Astrocyte (in vitro differentiated cells and primary cell): ENCODE measurements around the gene ACP4. TPM values are rescaled to one million over a fixed set of nuclear protein-coding genes. Genes with fewer than 3 reads are reported as not detected.

Source experiments
- DNase-seq: peaks from one replicate; pipeline ENCODE4 v3.0.0-alpha.2; 2010; ENCODE audit warnings: low read depth
- FAIRE-seq: peaks from 2 replicates; lab custom pipeline; 2011; peaks lifted over from hg19 to GRCh38; lab: Jason Lieb, UNC
- H2AFZ ChIP-seq: 2 replicates; pipeline ENCODE4 v1.6.0; 2012; ENCODE audit warnings: low read depth, low read length, inconsistent platforms
- H3K27ac ChIP-seq: 2 replicates; pipeline ENCODE4 v1.5.1; 2011; ENCODE audit warnings: low read depth, low read length, inconsistent platforms
- H3K27me3 ChIP-seq: 2 replicates; pipeline ENCODE4 v1.6.0; 2011; ENCODE audit warnings: low read length, inconsistent platforms; ENCODE audit not compliant: insufficient read depth
- H3K36me3 ChIP-seq: 2 replicates; pipeline ENCODE4 v1.5.1; 2011; ENCODE audit warnings: low read length, inconsistent platforms; ENCODE audit not compliant: insufficient read depth
- H3K4me1 ChIP-seq: 2 replicates; pipeline ENCODE4 v1.5.1; 2011; ENCODE audit warnings: low read length, inconsistent platforms; ENCODE audit not compliant: insufficient read depth
- H3K4me2 ChIP-seq: 2 replicates; pipeline ENCODE4 v1.6.0; 2012; ENCODE audit warnings: low read length, inconsistent platforms
- H3K4me3 ChIP-seq: 2 replicates; pipeline ENCODE4 v1.5.1; 2011; ENCODE audit warnings: low read depth, mild to moderate bottlenecking, low read length, inconsistent platforms; ENCODE audit not compliant: insufficient read depth
- H3K79me2 ChIP-seq: 2 replicates; pipeline ENCODE4 v1.6.0; 2012; ENCODE audit warnings: mild to moderate bottlenecking, low read length, inconsistent platforms; ENCODE audit not compliant: insufficient read depth
- H3K9ac ChIP-seq: 2 replicates; pipeline ENCODE4 v1.6.0; 2012; ENCODE audit warnings: mild to moderate bottlenecking, low read length, inconsistent platforms
- H3K9me3 ChIP-seq: 2 replicates; pipeline ENCODE4 v1.5.1; 2012; ENCODE audit warnings: low read depth, mild to moderate bottlenecking, low read length, inconsistent platforms; ENCODE audit not compliant: insufficient read depth
- H4K20me1 ChIP-seq: 2 replicates; pipeline ENCODE4 v1.6.0; 2012; ENCODE audit warnings: low read length, inconsistent platforms; ENCODE audit not compliant: insufficient read depth
- H3K27ac Mint-ChIP-seq: one replicate; pipeline ENCODE4 v1.8.0; 2021; ENCODE audit warnings: mild to moderate bottlenecking, mixed read lengths; ENCODE audit not compliant: unreplicated experiment
- H3K27me3 Mint-ChIP-seq: one replicate; pipeline ENCODE4 v1.8.0; 2021; ENCODE audit warnings: low read depth, mixed read lengths; ENCODE audit not compliant: unreplicated experiment
- H3K36me3 Mint-ChIP-seq: one replicate; pipeline ENCODE4 v1.8.0; 2021; ENCODE audit warnings: low read depth, mixed read lengths; ENCODE audit not compliant: unreplicated experiment
- H3K4me1 Mint-ChIP-seq: one replicate; pipeline ENCODE4 v1.8.0; 2021; ENCODE audit warnings: low read depth, mixed read lengths; ENCODE audit not compliant: unreplicated experiment
- H3K4me3 Mint-ChIP-seq: one replicate; pipeline ENCODE4 v1.8.0; 2021; ENCODE audit warnings: mild to moderate bottlenecking, moderate library complexity, mixed read lengths; ENCODE audit not compliant: unreplicated experiment
- H3K9me3 Mint-ChIP-seq: one replicate; pipeline ENCODE4 v1.8.0; 2021; ENCODE audit warnings: mild to moderate bottlenecking, mixed read lengths; ENCODE audit not compliant: unreplicated experiment
- EZH2 ChIP-seq: IDR thresholded peaks from 2 replicates; pipeline ENCODE4 v1.6.1; 2012; ENCODE audit warnings: mild to moderate bottlenecking, low read length, inconsistent platforms; ENCODE audit not compliant: insufficient read depth
- total RNA-seq: library from RNA; stranded (reverse); gene quantifications from 2 replicates; pipeline ENCODE4 v1.2.1, GENCODE V29; 2021
- TF ChIP-seq, protein P1 (sequence below): IDR thresholded peaks from 2 replicates; pipeline ENCODE4 v1.5.1; 2011; ENCODE audit warnings: low read depth, mild to moderate bottlenecking, inconsistent platforms, low read length, moderate library complexity; ENCODE audit not compliant: insufficient read depth

ACP4 gene
- total RNA-seq, 1 donor from 2014 or later = not detected

DNA sequence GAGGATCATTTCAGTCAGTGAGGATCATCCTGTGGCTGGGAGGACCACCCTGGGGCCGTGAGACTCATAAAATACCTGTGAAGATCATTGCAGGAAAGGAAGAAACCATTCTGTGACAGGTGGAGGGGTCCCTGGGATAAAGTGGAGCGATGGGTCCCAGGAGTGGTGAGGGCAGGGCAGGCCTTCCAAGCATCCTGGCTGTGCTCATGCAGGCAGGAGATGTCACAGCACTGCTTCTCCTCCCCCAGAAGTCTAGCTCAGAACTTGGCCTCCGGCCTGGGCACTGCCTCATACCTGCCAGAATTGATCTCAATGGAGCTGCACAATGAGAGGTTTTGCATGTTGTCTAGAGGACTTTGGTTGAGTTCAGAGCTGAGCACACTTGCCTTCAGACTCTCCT is 22.3 kb downstream of the ACP4 start:
- Mint-ChIP-seq H3K27me3 (peaks cover 41% of the 10 kb centered on the region), H3K4me3 (no peak overlapping the region), H3K36me3 (no peaks in the 10 kb centered on the region), H3K9me3 (peaks cover 19% of the 10 kb centered on the region), H3K27ac (no peak overlapping the region), H3K4me1 (no peaks in the 10 kb centered on the region)
- Histone ChIP-seq H4K20me1 (no peaks in the 10 kb centered on the region), H2AFZ (no peak overlapping the region), H3K79me2 (no peaks in the 10 kb centered on the region), H3K4me2 (no peak overlapping the region), H3K4me1 (no peaks in the 10 kb centered on the region), H3K36me3 (no peaks in the 10 kb centered on the region), H3K4me3 (no peak overlapping the region), H3K9ac (no peak overlapping the region), H3K27ac (no peak overlapping the region), H3K9me3 (no peaks in the 10 kb centered on the region), H3K27me3 (no peaks in the 10 kb centered on the region)
- no peak for FAIRE-seq
- no peak for DNase-seq
- TF ChIP-seq, protein P1, sequence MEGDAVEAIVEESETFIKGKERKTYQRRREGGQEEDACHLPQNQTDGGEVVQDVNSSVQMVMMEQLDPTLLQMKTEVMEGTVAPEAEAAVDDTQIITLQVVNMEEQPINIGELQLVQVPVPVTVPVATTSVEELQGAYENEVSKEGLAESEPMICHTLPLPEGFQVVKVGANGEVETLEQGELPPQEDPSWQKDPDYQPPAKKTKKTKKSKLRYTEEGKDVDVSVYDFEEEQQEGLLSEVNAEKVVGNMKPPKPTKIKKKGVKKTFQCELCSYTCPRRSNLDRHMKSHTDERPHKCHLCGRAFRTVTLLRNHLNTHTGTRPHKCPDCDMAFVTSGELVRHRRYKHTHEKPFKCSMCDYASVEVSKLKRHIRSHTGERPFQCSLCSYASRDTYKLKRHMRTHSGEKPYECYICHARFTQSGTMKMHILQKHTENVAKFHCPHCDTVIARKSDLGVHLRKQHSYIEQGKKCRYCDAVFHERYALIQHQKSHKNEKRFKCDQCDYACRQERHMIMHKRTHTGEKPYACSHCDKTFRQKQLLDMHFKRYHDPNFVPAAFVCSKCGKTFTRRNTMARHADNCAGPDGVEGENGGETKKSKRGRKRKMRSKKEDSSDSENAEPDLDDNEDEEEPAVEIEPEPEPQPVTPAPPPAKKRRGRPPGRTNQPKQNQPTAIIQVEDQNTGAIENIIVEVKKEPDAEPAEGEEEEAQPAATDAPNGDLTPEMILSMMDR = no peak
- no peak for TF ChIP-seq EZH2

DNA sequence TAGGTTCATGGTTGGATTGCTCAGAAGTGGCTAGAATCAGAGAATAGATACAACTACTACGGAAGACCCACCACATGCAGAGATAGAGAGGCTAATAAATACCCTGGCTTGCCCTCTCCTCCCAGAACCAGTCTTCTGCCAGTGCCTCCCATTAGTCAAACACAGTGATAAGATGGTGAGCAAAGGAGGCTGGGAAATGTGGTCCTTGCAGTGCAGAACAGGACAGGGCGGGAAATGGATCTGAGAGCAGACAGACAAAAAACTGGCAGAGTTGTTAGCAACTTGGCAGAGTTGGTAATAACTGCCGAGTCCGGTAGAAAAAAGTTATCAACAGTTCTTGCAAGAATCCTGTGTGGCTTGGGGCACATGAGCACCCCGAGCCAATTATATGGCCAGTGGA is 24.7 kb downstream of the ACP4 start:
- H4K20me1 ChIP-seq = no peaks in the 10 kb centered on the region
- H3K4me1 ChIP-seq = no peaks in the 10 kb centered on the region
- Mint-ChIP-seq H3K4me3 (no peak overlapping the region), H3K9me3 (peaks cover 19% of the 10 kb centered on the region), H3K36me3 (no peaks in the 10 kb centered on the region), H3K27me3 (peaks cover 59% of the 10 kb centered on the region), H3K4me1 (no peaks in the 10 kb centered on the region), H3K27ac (no peak overlapping the region)
- DNase-seq (no peak), FAIRE-seq (no peak)
- H3K4me3 ChIP-seq = no peak overlapping the region
- no peak overlapping the region for H3K27ac ChIP-seq
- no peak overlapping the region for H3K4me2 ChIP-seq
- H3K79me2 ChIP-seq = no peaks in the 10 kb centered on the region
- no peak overlapping the region for H3K9ac ChIP-seq
- H3K9me3 ChIP-seq = no peaks in the 10 kb centered on the region
- no peak overlapping the region for H2AFZ ChIP-seq
- no peaks in the 10 kb centered on the region for H3K27me3 ChIP-seq
- TF ChIP-seq, protein P1 = no peak
- no peak for TF ChIP-seq EZH2
- H3K36me3 ChIP-seq = no peaks in the 10 kb centered on the region

DNA sequence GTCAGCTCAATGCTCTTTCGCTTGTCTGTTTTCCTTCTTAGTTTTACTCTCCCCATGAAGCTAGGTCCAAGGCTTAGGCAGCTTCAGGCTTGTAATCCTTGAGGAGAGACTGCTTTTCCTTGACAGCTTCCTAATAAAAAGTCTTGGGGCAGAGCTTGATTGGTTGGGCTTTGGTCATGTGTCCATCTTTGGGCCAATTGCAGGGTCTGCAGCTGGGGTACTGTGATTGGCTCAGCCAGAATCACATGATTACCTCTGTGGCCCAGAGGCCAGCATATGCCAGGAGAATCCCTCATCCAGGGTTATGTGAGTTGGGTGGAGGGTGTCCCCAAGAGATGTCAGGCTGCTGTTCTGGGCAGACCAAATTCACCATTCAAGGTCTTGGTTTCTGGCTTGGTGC is 25.2 kb downstream of the ACP4 start:
- FAIRE-seq (no peak), DNase-seq (no peak)
- H3K4me1 ChIP-seq = no peaks in the 10 kb centered on the region
- no peak for TF ChIP-seq EZH2
- TF ChIP-seq, protein P1 = no peak
- no peaks in the 10 kb centered on the region for H3K36me3 ChIP-seq
- no peak overlapping the region for H3K9ac ChIP-seq
- no peak overlapping the region for H3K4me2 ChIP-seq
- H2AFZ ChIP-seq = no peak overlapping the region
- Mint-ChIP-seq H3K27me3 (peaks cover 63% of the 10 kb centered on the region), H3K4me1 (no peaks in the 10 kb centered on the region), H3K36me3 (no peaks in the 10 kb centered on the region), H3K4me3 (no peak overlapping the region), H3K27ac (no peak overlapping the region), H3K9me3 (peaks cover 20% of the 10 kb centered on the region)
- no peak overlapping the region for H3K27ac ChIP-seq
- H3K79me2 ChIP-seq = no peaks in the 10 kb centered on the region
- no peaks in the 10 kb centered on the region for H3K27me3 ChIP-seq
- no peak overlapping the region for H3K4me3 ChIP-seq
- no peaks in the 10 kb centered on the region for H4K20me1 ChIP-seq
- H3K9me3 ChIP-seq = no peaks in the 10 kb centered on the region
